K562 (cell line): Measurements from ENCODE around the gene TMEM167A. TPM values are rescaled to one million over a fixed set of nuclear protein-coding genes. Genes with fewer than 3 reads are reported as not detected.

Experiments used
- CBFA2T3 ChIP-seq: fragments of 450-650 bp; IDR thresholded peaks from 2 replicates; pipeline ENCODE4 v1.6.1; 2017
- L3MBTL2 ChIP-seq: fragments of 450-650 bp; IDR thresholded peaks from 2 replicates; pipeline ENCODE4 v1.6.1; 2016; ENCODE audit warnings: mild to moderate bottlenecking, moderate library complexity
- MYC ChIP-seq, 2 experiments: fragments of 250-450 bp in 1 of 2; sonication (Bioruptor Pico) in 1 of 2; IDR thresholded peaks; 2 replicates each; pipeline versions ENCODE4 v1.5.1 to v1.6.1; 2012 to 2021; ENCODE audit warnings: low read depth in 2 of 2, borderline replicate concordance in 1 of 2, improper control_type of control experiment in 1 of 2, low read length in 1 of 2, mild to moderate bottlenecking in 1 of 2, moderate library complexity in 1 of 2
- NELFE ChIP-seq: IDR thresholded peaks from 2 replicates; pipeline ENCODE4 v1.6.1; 2011; ENCODE audit warnings: mild to moderate bottlenecking; ENCODE audit not compliant: insufficient read depth, insufficient read length
- PTTG1 ChIP-seq: fragments of 450-650 bp; IDR thresholded peaks from 2 replicates; pipeline ENCODE4 v1.6.1; 2016; ENCODE audit warnings: low read depth, mild to moderate bottlenecking, missing genetic modification characterization, missing compliant biosample characterization
- SAP30 ChIP-seq: fragments of 200-600 bp; sonication (generic); IDR thresholded peaks from 2 replicates; pipeline ENCODE4 v1.6.1; 2012; ENCODE audit warnings: borderline replicate concordance, low read depth, mild to moderate bottlenecking, moderate library complexity, low read length, control low read depth, inconsistent platforms; ENCODE audit not compliant: insufficient read depth, poor library complexity, severe bottlenecking
- SNIP1 ChIP-seq: fragments of 450-650 bp; IDR thresholded peaks from 2 replicates; pipeline ENCODE4 v1.7.1; 2017; ENCODE audit warnings: low read depth, mild to moderate bottlenecking
- SRF ChIP-seq, 2 experiments: fragments of 250-450, 450-650 bp in 1 of 2; sonication (Bioruptor Pico) in 1 of 2; sonication (generic) in 1 of 2; formaldehyde crosslinking; IDR thresholded peaks; 2 replicates each; pipeline versions ENCODE4 v1.5.0 to v1.5.1; 2020 to 2022; ENCODE audit warnings: mild to moderate bottlenecking in 1 of 2, missing genetic modification reagents in 1 of 2
- TAL1 ChIP-seq: fragments of 450-650 bp; IDR thresholded peaks from 2 replicates; pipeline ENCODE4 v1.6.1; 2016; ENCODE audit warnings: mild to moderate bottlenecking
- WHSC1 ChIP-seq: IDR thresholded peaks from one replicate; pipeline ENCODE4 v1.6.1; 2012; ENCODE audit warnings: low read length, control low read depth, inconsistent platforms
- ZNF696 ChIP-seq: fragments of 250-450 bp; sonication (Bioruptor Pico); conservative IDR thresholded peaks from 2 replicates; pipeline ENCODE4 v1.4.0; 2020; ENCODE audit warnings: mild to moderate bottlenecking, moderate library complexity
- polyA plus RNA-seq, 8 experiments: library from polyadenylated mRNA; depleted of rRNA in 4 of 8; stranded (reverse) in 5 of 8; unstranded in 3 of 8; fragments of >200 nt; fragmentation: Nextera tagmentation in 2 of 8; fragmentation: Illumina TruSeq in 1 of 8; extraction: Ambion mirVana in 2 of 8; extraction: Trizol in 1 of 8; gene quantifications; 2 replicates each; pipeline versions ENCODE4 v1.2.1 to v1.2.3, GENCODE V29; 2011 to 2014; ENCODE audit warnings: inconsistent platforms in 1 of 8, missing spikeins in 1 of 8
- total RNA-seq, 7 experiments: library from RNA; depleted of rRNA in 6 of 7; stranded (reverse); fragments of >200 nt in 6 of 7; fragmentation: Illumina TruSeq in 2 of 7; extraction: Trizol in 2 of 7; gene quantifications; 2 replicates each; pipeline versions ENCODE4 v1.2.1 to v1.2.3, GENCODE V29; 2011 to 2021; ENCODE audit warnings: low replicate concordance in 1 of 7
- TF ChIP-seq, protein P1 (sequence below): fragments of 250-450 bp; sonication (Bioruptor Pico); IDR thresholded peaks from 2 replicates; pipeline ENCODE4 v1.8.0; 2022; ENCODE audit warnings: moderate library complexity, mild to moderate bottlenecking, inconsistent platforms
- TF ChIP-seq, protein P2 (sequence below): fragments of 200-400 bp; formaldehyde crosslinking; IDR thresholded peaks from 2 replicates; pipeline ENCODE4 v1.6.1; 2017; ENCODE audit warnings: mild to moderate bottlenecking, low read depth, low read length, moderate library complexity
- TF ChIP-seq, protein P3 (sequence below): fragments of 150-350 bp; IDR thresholded peaks from 2 replicates; pipeline ENCODE4 v1.6.1; 2014; ENCODE audit warnings: low read depth, mild to moderate bottlenecking, low read length, borderline replicate concordance
- TF ChIP-seq, protein P4 (sequence below): sonication (generic); IDR thresholded peaks from 2 replicates; pipeline ENCODE4 v1.6.1; 2016
- TF ChIP-seq, protein P5 (sequence below): fragments of 450-650 bp; IDR thresholded peaks from 2 replicates; pipeline ENCODE4 v1.6.1; 2018; ENCODE audit not compliant: partially characterized antibody

The TMEM167A gene
- total and polyA plus RNA-seq, 9 of the 15 experiments (the other 6 are each of a cell fraction or from before 2014, with no cell fraction given): 35.3 to 458 (median 110) TPM

DNA sequence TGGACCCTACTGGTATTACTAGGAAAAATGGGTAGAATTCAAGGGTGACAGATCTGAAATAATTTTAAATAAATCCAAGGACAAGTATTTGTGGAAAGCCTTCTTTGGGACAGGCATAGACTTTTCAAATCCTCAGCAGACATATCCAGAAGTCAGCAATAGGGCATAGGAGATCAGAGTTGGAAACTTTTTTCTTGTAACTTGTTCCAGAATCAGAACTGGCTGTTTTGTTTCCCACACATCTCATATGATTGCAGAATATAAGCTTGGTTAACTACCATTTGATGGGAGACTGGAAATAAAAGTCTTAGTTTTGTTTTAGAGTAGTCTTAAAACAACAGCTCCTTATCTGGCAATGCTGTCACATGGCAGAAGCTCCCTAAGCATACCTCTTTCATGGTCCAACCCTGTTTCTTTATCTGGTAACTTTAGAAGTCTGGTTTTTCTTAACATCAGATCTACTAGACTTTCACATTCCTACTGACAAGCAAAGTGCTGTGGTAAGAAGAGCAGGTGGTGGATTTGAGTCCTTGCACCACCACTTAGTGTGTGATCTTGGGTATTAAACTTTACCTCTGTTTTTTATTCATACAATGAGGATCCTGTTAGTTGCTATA is 25.3 kb upstream of the TMEM167A start (continued):
- TF ChIP-seq, protein P1, sequence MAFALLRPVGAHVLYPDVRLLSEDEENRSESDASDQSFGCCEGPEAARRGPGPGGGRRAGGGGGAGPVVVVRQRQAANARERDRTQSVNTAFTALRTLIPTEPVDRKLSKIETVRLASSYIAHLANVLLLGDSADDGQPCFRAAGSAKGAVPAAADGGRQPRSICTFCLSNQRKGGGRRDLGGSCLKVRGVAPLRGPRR (CRISPR knock-in tag): no peak
- peak; percentile 32; the same call in 1 of the 2 replicates for TF ChIP-seq L3MBTL2
- TF ChIP-seq MYC (IDR thresholded peaks at IDR 0.05; ENCODE audit: low read depth, low read length): 0 out of 2 replicates have a peak, but pooled peaks have one; percentile 25
- TF ChIP-seq MYC (CRISPR knock-in tag; IDR thresholded peaks at IDR 0.05; ENCODE audit: borderline replicate concordance, low read depth): no peak
- no peak for TF ChIP-seq SNIP1
- no peak for TF ChIP-seq PTTG1
- TF ChIP-seq, protein P2, sequence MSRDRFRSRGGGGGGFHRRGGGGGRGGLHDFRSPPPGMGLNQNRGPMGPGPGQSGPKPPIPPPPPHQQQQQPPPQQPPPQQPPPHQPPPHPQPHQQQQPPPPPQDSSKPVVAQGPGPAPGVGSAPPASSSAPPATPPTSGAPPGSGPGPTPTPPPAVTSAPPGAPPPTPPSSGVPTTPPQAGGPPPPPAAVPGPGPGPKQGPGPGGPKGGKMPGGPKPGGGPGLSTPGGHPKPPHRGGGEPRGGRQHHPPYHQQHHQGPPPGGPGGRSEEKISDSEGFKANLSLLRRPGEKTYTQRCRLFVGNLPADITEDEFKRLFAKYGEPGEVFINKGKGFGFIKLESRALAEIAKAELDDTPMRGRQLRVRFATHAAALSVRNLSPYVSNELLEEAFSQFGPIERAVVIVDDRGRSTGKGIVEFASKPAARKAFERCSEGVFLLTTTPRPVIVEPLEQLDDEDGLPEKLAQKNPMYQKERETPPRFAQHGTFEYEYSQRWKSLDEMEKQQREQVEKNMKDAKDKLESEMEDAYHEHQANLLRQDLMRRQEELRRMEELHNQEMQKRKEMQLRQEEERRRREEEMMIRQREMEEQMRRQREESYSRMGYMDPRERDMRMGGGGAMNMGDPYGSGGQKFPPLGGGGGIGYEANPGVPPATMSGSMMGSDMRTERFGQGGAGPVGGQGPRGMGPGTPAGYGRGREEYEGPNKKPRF: no peak
- TF ChIP-seq, protein P3, sequence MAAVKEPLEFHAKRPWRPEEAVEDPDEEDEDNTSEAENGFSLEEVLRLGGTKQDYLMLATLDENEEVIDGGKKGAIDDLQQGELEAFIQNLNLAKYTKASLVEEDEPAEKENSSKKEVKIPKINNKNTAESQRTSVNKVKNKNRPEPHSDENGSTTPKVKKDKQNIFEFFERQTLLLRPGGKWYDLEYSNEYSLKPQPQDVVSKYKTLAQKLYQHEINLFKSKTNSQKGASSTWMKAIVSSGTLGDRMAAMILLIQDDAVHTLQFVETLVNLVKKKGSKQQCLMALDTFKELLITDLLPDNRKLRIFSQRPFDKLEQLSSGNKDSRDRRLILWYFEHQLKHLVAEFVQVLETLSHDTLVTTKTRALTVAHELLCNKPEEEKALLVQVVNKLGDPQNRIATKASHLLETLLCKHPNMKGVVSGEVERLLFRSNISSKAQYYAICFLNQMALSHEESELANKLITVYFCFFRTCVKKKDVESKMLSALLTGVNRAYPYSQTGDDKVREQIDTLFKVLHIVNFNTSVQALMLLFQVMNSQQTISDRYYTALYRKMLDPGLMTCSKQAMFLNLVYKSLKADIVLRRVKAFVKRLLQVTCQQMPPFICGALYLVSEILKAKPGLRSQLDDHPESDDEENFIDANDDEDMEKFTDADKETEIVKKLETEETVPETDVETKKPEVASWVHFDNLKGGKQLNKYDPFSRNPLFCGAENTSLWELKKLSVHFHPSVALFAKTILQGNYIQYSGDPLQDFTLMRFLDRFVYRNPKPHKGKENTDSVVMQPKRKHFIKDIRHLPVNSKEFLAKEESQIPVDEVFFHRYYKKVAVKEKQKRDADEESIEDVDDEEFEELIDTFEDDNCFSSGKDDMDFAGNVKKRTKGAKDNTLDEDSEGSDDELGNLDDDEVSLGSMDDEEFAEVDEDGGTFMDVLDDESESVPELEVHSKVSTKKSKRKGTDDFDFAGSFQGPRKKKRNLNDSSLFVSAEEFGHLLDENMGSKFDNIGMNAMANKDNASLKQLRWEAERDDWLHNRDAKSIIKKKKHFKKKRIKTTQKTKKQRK: no peak
- 0 out of 2 replicates have a peak, but pooled peaks have one; percentile 10 for TF ChIP-seq CBFA2T3
- no peak for TF ChIP-seq ZNF696 (CRISPR knock-in tag)
- TF ChIP-seq, protein P4, sequence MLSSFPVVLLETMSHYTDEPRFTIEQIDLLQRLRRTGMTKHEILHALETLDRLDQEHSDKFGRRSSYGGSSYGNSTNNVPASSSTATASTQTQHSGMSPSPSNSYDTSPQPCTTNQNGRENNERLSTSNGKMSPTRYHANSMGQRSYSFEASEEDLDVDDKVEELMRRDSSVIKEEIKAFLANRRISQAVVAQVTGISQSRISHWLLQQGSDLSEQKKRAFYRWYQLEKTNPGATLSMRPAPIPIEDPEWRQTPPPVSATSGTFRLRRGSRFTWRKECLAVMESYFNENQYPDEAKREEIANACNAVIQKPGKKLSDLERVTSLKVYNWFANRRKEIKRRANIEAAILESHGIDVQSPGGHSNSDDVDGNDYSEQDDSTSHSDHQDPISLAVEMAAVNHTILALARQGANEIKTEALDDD: peak; percentile 41; the same call in 1 of the 2 replicates
- no peak for TF ChIP-seq SAP30
- no peak for TF ChIP-seq WHSC1
- TF ChIP-seq SRF (CRISPR knock-in tag; IDR thresholded peaks at IDR 0.05): peak in 1 of 2 experiments; percentile 42; a peak in 1 of 4 replicates
- TF ChIP-seq, protein P5, sequence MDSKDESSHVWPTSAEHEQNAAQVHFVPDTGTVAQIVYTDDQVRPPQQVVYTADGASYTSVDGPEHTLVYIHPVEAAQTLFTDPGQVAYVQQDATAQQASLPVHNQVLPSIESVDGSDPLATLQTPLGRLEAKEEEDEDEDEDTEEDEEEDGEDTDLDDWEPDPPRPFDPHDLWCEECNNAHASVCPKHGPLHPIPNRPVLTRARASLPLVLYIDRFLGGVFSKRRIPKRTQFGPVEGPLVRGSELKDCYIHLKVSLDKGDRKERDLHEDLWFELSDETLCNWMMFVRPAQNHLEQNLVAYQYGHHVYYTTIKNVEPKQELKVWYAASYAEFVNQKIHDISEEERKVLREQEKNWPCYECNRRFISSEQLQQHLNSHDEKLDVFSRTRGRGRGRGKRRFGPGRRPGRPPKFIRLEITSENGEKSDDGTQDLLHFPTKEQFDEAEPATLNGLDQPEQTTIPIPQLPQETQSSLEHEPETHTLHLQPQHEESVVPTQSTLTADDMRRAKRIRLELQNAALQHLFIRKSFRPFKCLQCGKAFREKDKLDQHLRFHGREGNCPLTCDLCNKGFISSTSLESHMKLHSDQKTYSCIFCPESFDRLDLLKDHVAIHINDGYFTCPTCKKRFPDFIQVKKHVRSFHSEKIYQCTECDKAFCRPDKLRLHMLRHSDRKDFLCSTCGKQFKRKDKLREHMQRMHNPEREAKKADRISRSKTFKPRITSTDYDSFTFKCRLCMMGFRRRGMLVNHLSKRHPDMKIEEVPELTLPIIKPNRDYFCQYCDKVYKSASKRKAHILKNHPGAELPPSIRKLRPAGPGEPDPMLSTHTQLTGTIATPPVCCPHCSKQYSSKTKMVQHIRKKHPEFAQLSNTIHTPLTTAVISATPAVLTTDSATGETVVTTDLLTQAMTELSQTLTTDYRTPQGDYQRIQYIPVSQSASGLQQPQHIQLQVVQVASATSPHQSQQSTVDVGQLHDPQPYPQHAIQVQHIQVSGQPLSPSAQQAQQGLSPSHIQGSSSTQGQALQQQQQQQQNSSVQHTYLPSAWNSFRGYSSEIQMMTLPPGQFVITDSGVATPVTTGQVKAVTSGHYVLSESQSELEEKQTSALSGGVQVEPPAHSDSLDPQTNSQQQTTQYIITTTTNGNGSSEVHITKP: peak; percentile 39
- no peak for TF ChIP-seq NELFE
- TF ChIP-seq TAL1: no peak
